ENCODE measurements around the gene TANC1. TPM values are rescaled to one million over a fixed set of nuclear protein-coding genes. Genes with fewer than 3 reads are reported as not detected.
"Not testable (repeated sequence)": the region's sequence is repeated elsewhere in the genome, so short reads cannot be mapped to it uniquely, and the experiment has no call there.

TANC1 gene
- total RNA-seq, 1 donor from 2014 or later: not detected

DNA sequence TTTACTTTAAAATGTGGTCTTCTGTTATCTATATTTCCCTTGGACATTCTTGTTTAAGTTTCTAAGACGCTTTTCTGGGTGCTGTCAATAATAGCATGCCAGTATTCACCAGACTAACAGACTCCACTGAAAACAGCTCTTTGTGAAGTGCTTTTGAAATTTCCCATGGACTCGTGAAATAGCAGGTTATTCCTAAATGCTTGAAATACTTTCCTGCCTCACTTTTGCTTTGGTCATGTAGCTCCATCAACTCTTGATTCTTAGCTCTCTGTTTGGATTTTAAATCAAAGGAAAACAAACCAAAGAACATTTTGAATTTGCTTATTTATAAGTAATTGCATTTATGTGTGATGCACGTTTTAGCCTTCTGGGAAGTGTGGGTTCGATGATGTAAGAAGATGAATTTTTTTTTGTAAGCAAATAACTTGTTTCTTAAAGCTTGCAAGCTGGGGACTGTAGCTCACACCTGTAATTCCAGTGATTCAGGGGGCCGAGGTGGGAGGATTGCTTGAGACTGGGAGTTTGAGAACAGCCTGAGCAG, 170.3 kb downstream of the TANC1 start:
- H3K4me1 Mint-ChIP-seq: no peaks in the 10 kb centered on the region
- TF ChIP-seq, protein P1, sequence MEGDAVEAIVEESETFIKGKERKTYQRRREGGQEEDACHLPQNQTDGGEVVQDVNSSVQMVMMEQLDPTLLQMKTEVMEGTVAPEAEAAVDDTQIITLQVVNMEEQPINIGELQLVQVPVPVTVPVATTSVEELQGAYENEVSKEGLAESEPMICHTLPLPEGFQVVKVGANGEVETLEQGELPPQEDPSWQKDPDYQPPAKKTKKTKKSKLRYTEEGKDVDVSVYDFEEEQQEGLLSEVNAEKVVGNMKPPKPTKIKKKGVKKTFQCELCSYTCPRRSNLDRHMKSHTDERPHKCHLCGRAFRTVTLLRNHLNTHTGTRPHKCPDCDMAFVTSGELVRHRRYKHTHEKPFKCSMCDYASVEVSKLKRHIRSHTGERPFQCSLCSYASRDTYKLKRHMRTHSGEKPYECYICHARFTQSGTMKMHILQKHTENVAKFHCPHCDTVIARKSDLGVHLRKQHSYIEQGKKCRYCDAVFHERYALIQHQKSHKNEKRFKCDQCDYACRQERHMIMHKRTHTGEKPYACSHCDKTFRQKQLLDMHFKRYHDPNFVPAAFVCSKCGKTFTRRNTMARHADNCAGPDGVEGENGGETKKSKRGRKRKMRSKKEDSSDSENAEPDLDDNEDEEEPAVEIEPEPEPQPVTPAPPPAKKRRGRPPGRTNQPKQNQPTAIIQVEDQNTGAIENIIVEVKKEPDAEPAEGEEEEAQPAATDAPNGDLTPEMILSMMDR (IDR thresholded peaks at IDR 0.05): no peak
- CTCF ChIA-PET: no interaction called here
- no peaks in the 10 kb centered on the region for H3K36me3 Mint-ChIP-seq (ENCODE audit: low read depth)
- DNase-seq (no peak), ATAC-seq (ENCODE audit: low read depth) (no peak)
- H3K4me3 Mint-ChIP-seq: no peak overlapping the region
- POLR2A ChIA-PET: no interaction called here
- intact Hi-C loops (cut with micrococcal nuclease): no loop called here
- peaks cover 12% of the 10 kb centered on the region for H3K27me3 Mint-ChIP-seq
- H3K9me3 Mint-ChIP-seq: no peaks in the 10 kb centered on the region
- no peak overlapping the region for H3K27ac Mint-ChIP-seq

DNA sequence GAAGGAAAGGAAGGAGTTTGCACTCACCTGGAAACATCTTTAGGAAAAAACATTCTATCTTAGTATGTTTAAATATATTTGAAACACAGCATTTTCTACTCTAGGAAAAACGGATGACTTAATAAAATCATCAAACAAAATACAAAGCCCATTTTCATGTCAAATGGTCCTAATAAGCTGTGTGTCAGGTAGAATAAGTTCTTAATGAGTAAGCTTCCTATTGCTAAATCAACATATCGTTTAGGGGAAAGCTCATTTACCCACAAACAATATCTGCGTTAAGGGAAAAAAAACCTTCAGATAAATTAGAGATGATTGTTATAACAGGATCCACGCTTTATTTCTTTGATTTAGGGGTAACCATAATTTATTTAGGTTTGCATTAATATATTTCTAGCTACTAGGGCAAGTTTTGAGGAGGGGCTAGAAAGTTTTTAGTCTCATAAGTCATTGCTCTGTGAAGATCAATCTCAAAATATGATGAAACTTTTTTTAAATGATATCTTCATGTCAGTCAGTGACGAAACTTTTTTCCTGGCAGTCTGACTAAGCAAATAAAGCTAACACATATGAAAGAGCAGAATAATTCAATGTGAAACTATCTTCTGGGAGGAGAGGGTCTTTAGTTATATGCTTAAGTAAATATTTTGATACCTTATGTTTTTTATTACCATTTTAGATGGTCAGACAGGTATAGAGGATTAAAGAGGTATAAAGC, 170.9 kb downstream of the TANC1 start:
- ChIA-PET POLR2A (no interaction called here), CTCF (interaction anchor here (0.7 kb wide), 1 partner anchor 21 kb away, joined by 3 read pairs; no protein-coding TSS in a partner anchor)
- DNase-seq: no peak
- intact Hi-C loops (cut with micrococcal nuclease): no loop called here
- ATAC-seq (ENCODE audit: low read depth): no peak
- H3K9me3 Mint-ChIP-seq: no peaks in the 10 kb centered on the region
- H3K36me3 Mint-ChIP-seq (ENCODE audit: low read depth): no peaks in the 10 kb centered on the region
- H3K27ac Mint-ChIP-seq: no peak overlapping the region
- H3K4me1 Mint-ChIP-seq: no peaks in the 10 kb centered on the region
- peaks cover 12% of the 10 kb centered on the region for H3K27me3 Mint-ChIP-seq
- no peak overlapping the region for H3K4me3 Mint-ChIP-seq
- TF ChIP-seq, protein P1 (IDR thresholded peaks at IDR 0.05): no peak

- Mint-ChIP-seq H3K9me3 (no peaks in the 10 kb centered on the region), H3K4me3 (no peak overlapping the region), H3K27me3 (peaks cover 12% of the 10 kb centered on the region), H3K27ac (no peak overlapping the region), H3K36me3 (ENCODE audit: low read depth) (no peaks in the 10 kb centered on the region), H3K4me1 (no peaks in the 10 kb centered on the region)
- no peak for ATAC-seq (ENCODE audit: low read depth)
- CTCF ChIA-PET: interaction anchor here (0.7 kb wide), 1 partner anchor 22 kb away, joined by 3 read pairs; no protein-coding TSS in a partner anchor
- POLR2A ChIA-PET: interaction anchor here (0.6 kb wide), 1 partner anchor 10 kb away, joined by 7 read pairs; no protein-coding TSS in a partner anchor
- intact Hi-C loops (cut with micrococcal nuclease): no loop called here
- TF ChIP-seq, protein P1 (IDR thresholded peaks at IDR 0.05): no peak
- DNase-seq: no peak
These were observed 171.8 kb downstream of the TANC1 start for GRCh38 chr2:159140070-159140769.

DNA sequence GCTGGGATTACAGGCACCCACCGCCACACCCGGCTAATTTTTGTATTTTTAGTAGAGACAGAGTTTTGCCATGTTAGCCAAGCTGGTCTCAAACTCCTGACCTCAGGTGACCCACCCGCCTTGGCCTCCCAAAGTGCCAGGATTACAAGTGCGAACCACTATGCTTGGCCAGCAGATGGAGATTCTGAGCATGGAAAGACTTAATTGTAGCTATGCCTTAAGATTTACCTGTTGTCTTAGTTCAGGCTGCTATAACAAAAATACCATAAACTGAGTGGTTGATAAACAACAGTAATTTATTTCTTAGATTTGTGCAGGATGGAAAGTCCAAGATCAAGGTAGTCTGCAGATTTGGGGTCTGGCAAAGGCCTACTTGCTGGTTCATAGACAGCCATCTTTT, 172.4 kb downstream of the TANC1 start:
- H3K9me3 Mint-ChIP-seq; DNase-seq; H3K4me3 Mint-ChIP-seq; intact Hi-C loops (cut with micrococcal nuclease); H3K27ac Mint-ChIP-seq; H3K36me3 Mint-ChIP-seq (ENCODE audit: low read depth); CTCF ChIA-PET; H3K4me1 Mint-ChIP-seq; ATAC-seq (ENCODE audit: low read depth): not testable (repeated sequence)
- peaks cover 12% of the 10 kb centered on the region for H3K27me3 Mint-ChIP-seq
- POLR2A ChIA-PET: interaction anchor here (0.6 kb wide), 1 partner anchor 10 kb away, joined by 7 read pairs; no protein-coding TSS in a partner anchor

DNA sequence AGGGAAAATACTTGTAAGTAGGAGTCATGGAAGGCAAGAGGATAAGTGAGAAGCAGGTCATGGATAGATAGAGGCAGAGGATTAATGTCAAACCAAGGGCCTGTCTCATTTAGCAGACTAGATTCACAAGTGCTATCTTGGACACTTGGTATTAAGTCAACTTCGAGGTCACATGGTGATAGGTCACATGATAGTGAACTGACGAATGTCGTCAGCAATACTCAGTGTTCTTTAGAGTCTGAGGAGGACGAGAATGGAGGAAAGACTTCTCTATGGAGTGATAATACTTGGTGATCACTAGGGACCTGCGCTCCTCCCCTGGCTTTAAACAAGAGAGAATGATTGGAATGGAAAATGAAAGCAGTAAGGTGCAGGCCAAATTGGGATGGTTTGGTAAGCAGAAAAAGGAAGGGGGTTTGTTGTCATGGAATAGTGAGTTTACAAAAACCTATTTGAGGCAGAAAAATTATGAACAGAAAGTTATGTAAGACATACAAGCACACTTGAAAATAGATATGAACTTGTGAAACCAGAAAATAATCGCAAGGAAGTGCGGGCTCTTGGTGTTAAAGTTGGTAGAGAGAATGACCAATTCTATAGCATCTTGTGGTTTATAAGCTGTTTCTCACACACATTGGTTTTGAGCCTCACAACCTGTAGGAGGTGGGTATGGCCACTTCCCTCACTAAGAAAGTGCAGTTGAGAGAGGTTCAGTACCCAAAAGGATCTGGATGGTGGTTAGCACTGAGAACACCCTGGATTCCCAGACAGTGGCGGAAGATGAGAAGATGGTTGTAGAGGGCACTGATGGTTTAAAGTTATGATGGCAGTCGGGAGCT, 176.6 kb downstream of the TANC1 start:
- CTCF ChIA-PET: no interaction called here
- H3K9me3 Mint-ChIP-seq: no peaks in the 10 kb centered on the region
- no peaks in the 10 kb centered on the region for H3K4me1 Mint-ChIP-seq
- intact Hi-C loops (cut with micrococcal nuclease): no loop called here
- H3K4me3 Mint-ChIP-seq: no peak overlapping the region
- H3K27ac Mint-ChIP-seq: no peak overlapping the region
- POLR2A ChIA-PET: no interaction called here
- ATAC-seq (ENCODE audit: low read depth): no peak
- no peak for DNase-seq
- H3K36me3 Mint-ChIP-seq (ENCODE audit: low read depth): no peaks in the 10 kb centered on the region
- peaks cover 8% of the 10 kb centered on the region for H3K27me3 Mint-ChIP-seq
- TF ChIP-seq, protein P1 (IDR thresholded peaks at IDR 0.05): no peak

Data from activated B cell treated with CpG ODN at 0.5 μM for 24 hours (primary cell).